Type B pancreatic cell (in vitro differentiated cells): ENCODE measurements around the gene CSGALNACT2. TPM values are rescaled to one million over a fixed set of nuclear protein-coding genes. Genes with fewer than 3 reads are reported as not detected.

Source experiments
- DNase-seq: peaks from one replicate; pipeline ENCODE4 v3.0.0; 2021; ENCODE audit warnings: mixed read lengths; ENCODE audit not compliant: unreplicated experiment; ENCODE audit errors: extremely low spot score
- H3K27ac Mint-ChIP-seq: 2 replicates; pipeline ENCODE4 v1.8.0; 2021; ENCODE audit warnings: mild to moderate bottlenecking, mixed read lengths
- H3K27me3 Mint-ChIP-seq: 2 replicates; pipeline ENCODE4 v1.8.0; 2021; ENCODE audit warnings: mixed read lengths
- H3K36me3 Mint-ChIP-seq: 2 replicates; pipeline ENCODE4 v1.8.0; 2021; ENCODE audit warnings: mixed read lengths
- H3K4me1 Mint-ChIP-seq: one replicate; pipeline ENCODE4 v1.8.0; 2021; ENCODE audit warnings: mixed read lengths; ENCODE audit not compliant: unreplicated experiment
- H3K4me3 Mint-ChIP-seq: 2 replicates; pipeline ENCODE4 v1.8.0; 2021; ENCODE audit warnings: mild to moderate bottlenecking, mixed read lengths
- H3K9me3 Mint-ChIP-seq: 2 replicates; pipeline ENCODE4 v1.8.0; 2021; ENCODE audit warnings: mixed read lengths
- CTCF ChIP-seq: fragments of 200-600 bp; sonication (generic); conservative IDR thresholded peaks from 2 replicates; pipeline ENCODE4 v1.5.0; 2021; ENCODE audit warnings: antibody characterized with exemption, mild to moderate bottlenecking
- total RNA-seq: library from RNA; stranded (reverse); gene quantifications from 2 replicates; pipeline ENCODE4 v1.2.1, GENCODE V29; 2021; ENCODE audit warnings: low replicate concordance

The CSGALNACT2 gene
- total RNA-seq, 1 donor from 2014 or later: 11.6 TPM

- DNase-seq: peak; percentile 34
- TF ChIP-seq CTCF: no peak
- H3K27ac Mint-ChIP-seq: no peak overlapping the region
- no peak overlapping the region for H3K4me3 Mint-ChIP-seq
- peaks cover 16% of the 10 kb centered on the region for H3K4me1 Mint-ChIP-seq
- no peaks in the 10 kb centered on the region for H3K9me3 Mint-ChIP-seq
- peaks cover 9% of the 10 kb centered on the region for H3K27me3 Mint-ChIP-seq
- H3K36me3 Mint-ChIP-seq: no peaks in the 10 kb centered on the region
Measured at GRCh38 chr10:43124574-43125273, 13.5 kb upstream of the CSGALNACT2 start.

- peaks cover 16% of the 10 kb centered on the region for H3K4me1 Mint-ChIP-seq
- H3K36me3 Mint-ChIP-seq: no peaks in the 10 kb centered on the region
- H3K27ac Mint-ChIP-seq: no peak overlapping the region
- TF ChIP-seq CTCF: no peak
- peaks cover 9% of the 10 kb centered on the region for H3K27me3 Mint-ChIP-seq
- H3K4me3 Mint-ChIP-seq: no peak overlapping the region
- peak; percentile 22 for DNase-seq
- no peaks in the 10 kb centered on the region for H3K9me3 Mint-ChIP-seq
Measured at GRCh38 chr10:43125274-43125845, 12.9 kb upstream of the CSGALNACT2 start.

GRCh38 chr10:43125881-43126731 is 12.1 kb upstream of the CSGALNACT2 start:
- DNase-seq: peak; percentile 56
- Mint-ChIP-seq H3K4me1 (peaks cover 12% of the 10 kb centered on the region), H3K4me3 (no peak overlapping the region), H3K36me3 (no peaks in the 10 kb centered on the region), H3K27ac (no peak overlapping the region), H3K27me3 (peaks cover 9% of the 10 kb centered on the region), H3K9me3 (no peaks in the 10 kb centered on the region)
- TF ChIP-seq CTCF: no peak

GRCh38 chr10:43126759-43127424 is 11.4 kb upstream of the CSGALNACT2 start:
- TF ChIP-seq CTCF: no peak
- DNase-seq: peak; percentile 60
- Mint-ChIP-seq H3K4me3 (no peak overlapping the region), H3K9me3 (no peaks in the 10 kb centered on the region), H3K4me1 (peaks cover 6% of the 10 kb centered on the region), H3K27ac (no peak overlapping the region), H3K27me3 (peaks cover 9% of the 10 kb centered on the region), H3K36me3 (no peaks in the 10 kb centered on the region)

- DNase-seq: peak; percentile 13
- Mint-ChIP-seq H3K27me3 (peaks cover 9% of the 10 kb centered on the region), H3K4me3 (no peak overlapping the region), H3K27ac (no peak overlapping the region), H3K36me3 (no peaks in the 10 kb centered on the region), H3K9me3 (no peaks in the 10 kb centered on the region), H3K4me1 (peaks cover 6% of the 10 kb centered on the region)
- TF ChIP-seq CTCF: no peak
Measured at GRCh38 chr10:43127442-43127841, 10.8 kb upstream of the CSGALNACT2 start.
